Measurements from ENCODE around the gene MAGEB4. TPM values are rescaled to one million over a fixed set of nuclear protein-coding genes. Genes with fewer than 3 reads are reported as not detected.
"Not testable (repeated sequence)": the region's sequence is repeated elsewhere in the genome, so short reads cannot be mapped to it uniquely, and the experiment has no call there.

MAGEB4 gene, protein sequence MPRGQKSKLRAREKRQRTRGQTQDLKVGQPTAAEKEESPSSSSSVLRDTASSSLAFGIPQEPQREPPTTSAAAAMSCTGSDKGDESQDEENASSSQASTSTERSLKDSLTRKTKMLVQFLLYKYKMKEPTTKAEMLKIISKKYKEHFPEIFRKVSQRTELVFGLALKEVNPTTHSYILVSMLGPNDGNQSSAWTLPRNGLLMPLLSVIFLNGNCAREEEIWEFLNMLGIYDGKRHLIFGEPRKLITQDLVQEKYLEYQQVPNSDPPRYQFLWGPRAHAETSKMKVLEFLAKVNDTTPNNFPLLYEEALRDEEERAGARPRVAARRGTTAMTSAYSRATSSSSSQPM
- not detected in 2 replicates for total RNA-seq
- polyA plus RNA-seq (2012): not detected

DNA sequence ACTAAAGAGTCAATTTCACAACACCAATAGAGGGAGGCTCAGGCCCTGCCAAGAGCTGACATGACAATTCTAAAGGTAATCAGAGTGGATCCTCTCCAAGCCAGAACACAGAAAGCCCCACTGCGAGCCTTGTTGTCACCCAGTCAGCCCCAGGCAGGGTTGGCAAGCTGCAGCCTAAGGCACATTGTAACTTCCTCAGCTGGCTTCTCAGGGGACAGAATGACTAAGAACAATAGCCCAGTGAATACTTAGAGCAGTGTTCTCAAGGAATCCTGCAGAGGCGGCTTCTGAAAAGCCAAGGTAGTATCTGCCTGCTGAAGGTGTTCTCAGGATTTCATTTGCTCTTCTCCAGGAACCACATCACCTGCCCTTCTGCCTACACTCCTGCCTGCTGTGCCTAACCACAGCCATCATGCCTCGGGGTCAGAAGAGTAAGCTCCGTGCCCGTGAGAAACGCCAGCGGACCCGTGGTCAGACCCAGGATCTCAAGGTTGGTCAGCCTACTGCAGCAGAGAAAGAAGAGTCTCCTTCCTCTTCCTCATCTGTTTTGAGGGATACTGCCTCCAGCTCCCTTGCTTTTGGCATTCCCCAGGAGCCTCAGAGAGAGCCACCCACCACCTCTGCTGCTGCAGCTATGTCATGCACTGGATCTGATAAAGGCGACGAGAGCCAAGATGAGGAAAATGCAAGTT is at the start of gene MAGEB4:
Gene MAGEB4, plus strand, starts transcription at position 277 of the 692 bp plus-strand sequence. Its CDS starts 136 bp downstream, at position 413.
- DNase-seq (ENCODE audit: low read depth): no peak

DNA sequence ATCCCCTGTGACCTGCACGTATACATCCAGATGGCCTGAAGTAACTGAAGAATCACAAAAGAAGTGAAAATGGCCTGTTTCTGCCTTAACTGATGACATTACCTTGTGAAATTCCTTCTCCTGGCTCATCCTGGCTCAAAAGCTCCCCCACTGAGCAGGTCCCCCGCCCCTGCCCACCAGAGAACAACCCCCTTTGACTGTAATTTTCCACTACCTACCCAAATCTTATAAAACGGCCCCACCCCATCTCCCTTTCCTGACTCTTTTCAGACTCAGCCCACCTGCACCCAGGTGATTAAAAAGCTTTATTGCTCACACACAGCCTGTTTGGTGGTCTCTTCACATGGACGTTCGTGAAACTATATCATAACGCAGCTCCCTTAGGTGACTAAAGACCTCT is 47.9 kb upstream of the MAGEB4 start:
- DNase-seq (ENCODE audit: low read depth): not testable (repeated sequence)

DNA sequence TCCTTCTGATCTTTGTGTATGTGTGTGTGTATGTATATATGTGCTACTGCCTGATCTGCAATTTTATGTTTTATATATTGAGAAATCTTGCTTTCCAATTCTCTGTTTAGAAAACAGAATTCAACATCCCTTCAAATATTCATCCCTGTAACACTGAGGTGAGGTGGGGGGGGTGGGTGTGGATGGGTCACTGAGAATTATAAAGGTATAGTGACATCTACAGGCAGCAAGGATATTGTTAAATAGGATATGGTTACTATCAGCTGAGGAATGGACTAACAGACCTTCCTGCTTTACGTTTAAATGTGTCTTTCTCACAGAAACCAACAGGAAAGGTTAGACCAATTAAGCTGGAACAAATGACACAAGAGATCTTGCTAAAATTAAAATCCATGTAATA is 45.5 kb upstream of the MAGEB4 start:
- no peak for DNase-seq (ENCODE audit: low read depth)

- no peak for DNase-seq (ENCODE audit: low read depth)
Observed at GRCh38 chrX:30212172-30212571, 29.6 kb upstream of the MAGEB4 start.

DNA sequence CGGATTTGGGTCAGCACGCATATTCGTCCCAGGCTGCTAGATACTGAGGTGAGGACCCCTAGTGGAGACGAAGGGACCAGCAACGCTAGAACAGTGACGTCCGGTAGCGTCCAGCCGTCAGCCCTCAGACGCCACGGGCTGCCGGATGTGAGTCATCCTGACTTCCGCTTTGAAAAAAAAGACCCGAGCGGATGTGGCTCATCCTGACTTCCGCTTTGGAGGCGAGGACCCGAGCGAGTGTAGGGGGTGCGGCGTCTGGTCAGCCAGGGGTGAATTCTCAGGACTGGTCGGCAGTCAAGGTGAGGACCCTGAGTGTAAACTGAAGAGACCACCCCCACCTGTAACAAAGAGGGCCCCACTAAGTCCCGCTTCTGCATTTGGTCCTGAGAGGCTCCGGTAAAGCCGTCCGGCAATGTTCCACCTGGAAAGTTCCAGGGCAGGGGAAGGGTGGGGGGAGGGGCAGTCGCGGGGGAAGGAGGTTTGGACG is 26.4 kb upstream of the MAGEB4 start, which contains the start of gene MAGEB2:
Gene MAGEB2, plus strand, starts transcription at position 207 of the 487 bp plus-strand sequence. CDS start 3,018 bp downstream, outside the sequence.
- DNase-seq (ENCODE audit: low read depth): no peak

- DNase-seq (ENCODE audit: low read depth): no peak
Observed at GRCh38 chrX:30217465-30217864, 24.3 kb upstream of the MAGEB4 start.

DNA sequence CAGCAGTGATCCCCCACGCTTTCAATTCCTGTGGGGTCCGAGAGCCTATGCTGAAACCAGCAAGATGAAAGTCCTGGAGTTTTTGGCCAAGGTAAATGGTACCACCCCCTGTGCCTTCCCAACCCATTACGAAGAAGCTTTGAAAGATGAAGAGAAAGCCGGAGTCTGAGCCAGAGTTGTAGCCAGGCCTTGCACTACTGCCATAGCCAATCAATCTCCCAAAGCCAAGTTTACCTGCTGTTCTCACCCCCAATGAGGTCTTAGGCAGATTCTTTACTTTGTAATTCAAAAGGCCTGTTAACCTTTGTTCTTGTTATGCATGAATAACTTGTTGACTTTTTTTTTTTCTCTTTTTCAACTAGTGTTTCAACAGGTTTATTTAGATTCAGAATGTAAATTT is 22.4 kb upstream of the MAGEB4 start:
- no peak for DNase-seq (ENCODE audit: low read depth)

DNA sequence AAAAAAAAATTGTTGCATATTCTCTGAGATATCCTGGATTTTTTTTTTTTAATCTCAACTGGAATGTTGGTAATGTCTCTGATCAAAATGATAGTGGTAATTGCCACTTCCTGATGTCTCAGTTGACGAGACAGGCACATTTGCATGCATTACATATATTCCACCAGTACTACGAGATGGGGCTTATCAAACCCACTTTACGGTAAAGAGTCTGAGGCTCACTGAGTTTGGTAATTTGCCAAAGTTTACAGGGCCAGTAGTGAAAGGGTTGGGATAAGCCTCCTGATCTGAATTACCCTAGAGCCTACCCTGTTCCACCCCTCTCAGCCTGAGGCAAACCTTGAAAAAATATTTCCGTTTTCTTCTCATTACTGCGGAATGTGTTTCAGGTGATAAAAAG is 21.1 kb upstream of the MAGEB4 start:
- no peak for DNase-seq (ENCODE audit: low read depth)

- DNase-seq (ENCODE audit: low read depth): no peak
Observed at GRCh38 chrX:30224536-30224935, 17.3 kb upstream of the MAGEB4 start.

DNA sequence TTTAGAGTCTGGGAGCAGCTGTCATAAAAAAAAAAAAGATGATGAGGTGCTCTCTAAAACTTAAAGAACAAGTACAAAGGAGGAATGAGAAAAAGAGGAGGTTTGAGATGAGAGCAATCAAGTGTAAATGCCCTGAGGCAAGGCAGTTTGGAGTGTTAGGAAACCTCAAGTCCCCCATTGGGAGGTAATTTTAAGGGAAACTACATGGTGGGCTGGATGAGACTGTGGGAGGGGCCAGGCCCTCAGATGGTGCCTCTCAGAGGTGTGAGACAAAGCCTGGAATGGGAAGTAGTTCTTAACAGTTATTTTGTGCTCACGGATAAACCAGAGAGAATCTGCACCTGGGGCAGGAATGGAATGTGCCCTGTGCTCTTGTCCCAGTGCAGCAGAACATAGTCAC is 13.3 kb upstream of the MAGEB4 start:
- no peak for DNase-seq (ENCODE audit: low read depth)

DNA sequence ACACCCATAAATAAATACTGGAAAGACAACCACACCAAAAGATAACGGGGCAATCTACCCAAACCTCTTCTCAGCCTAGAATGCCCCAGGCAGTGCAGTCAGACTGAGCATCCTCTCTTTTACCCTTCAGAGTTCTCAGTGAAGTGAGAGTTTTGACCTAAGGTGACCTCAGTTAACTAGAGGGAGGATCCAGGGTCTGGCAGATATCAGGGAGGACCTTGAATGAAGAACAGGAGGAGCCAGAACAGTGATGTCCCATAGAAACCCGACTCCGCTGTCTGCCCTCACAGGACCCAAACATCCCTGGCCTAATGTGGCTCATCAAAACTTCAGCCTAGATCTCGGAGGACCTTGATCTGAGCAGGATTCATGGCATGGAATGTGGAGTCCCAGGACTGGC is 11.4 kb upstream of the MAGEB4 start, which contains the start of gene MAGEB3:
Gene MAGEB3, plus strand, starts transcription at position 263 of the 400 bp plus-strand sequence. CDS start 5,268 bp downstream, outside the sequence.
- no peak for DNase-seq (ENCODE audit: low read depth)

DNA sequence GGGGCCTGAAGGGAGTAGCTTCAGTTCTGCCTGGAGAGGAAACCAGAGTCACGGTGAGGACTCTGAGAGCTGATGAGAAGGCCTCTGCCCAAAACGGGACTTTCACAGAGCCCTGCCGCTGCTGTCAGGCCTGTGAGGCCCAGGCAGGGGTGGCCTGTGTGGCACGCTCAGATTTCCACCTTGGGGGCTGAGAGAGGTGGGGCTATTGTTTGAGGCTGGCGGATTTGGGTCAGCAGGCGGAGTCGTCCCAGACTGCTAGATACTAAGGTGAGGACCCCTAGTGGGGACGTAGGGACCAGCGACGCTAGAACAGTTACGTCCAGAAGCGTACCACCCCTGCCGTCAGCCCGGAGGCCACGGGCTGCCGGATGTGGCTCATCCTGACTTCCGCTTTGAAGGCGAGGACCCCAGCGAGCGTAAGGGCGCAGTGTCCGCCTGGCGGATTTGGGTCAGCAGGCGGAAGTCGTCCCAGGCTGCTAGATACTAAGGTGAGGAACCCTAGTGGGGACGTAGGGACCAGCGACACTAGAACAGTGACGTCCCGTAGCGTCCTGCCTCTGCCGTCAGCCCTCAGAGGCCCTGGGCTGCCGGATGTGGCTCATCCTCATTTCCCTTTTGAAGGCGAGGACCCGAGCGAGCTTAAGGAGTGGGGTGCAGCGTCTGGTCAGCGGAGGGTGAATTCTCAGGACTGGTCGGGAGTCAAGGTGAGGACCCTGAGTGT is 5.1 kb downstream of the MAGEB4 start, which contains the start of gene MAGEB1:
Gene MAGEB1, plus strand, starts transcription at position 378 of the 721 bp plus-strand sequence. CDS start 3,348 bp downstream, outside the sequence.
- DNase-seq (ENCODE audit: low read depth): no peak

GRCh38 chrX:30248854-30249253 is 7.1 kb downstream of the MAGEB4 start:
- no peak for DNase-seq (ENCODE audit: low read depth)

- no peak for DNase-seq (ENCODE audit: low read depth)
Observed at GRCh38 chrX:30253257-30253656, 11.5 kb downstream of the MAGEB4 start.

- no peak for DNase-seq (ENCODE audit: low read depth)
Observed at GRCh38 chrX:30259927-30260326, 18.1 kb downstream of the MAGEB4 start.

GRCh38 chrX:30261012-30261411 is 19.2 kb downstream of the MAGEB4 start:
- DNase-seq (ENCODE audit: low read depth): no peak

- DNase-seq (ENCODE audit: low read depth): no peak
Observed at GRCh38 chrX:30262763-30263162, 21.0 kb downstream of the MAGEB4 start.

GRCh38 chrX:30270639-30271038 is 28.8 kb downstream of the MAGEB4 start:
- no peak for DNase-seq (ENCODE audit: low read depth)

- peak; percentile 36 for DNase-seq (ENCODE audit: low read depth)
Observed at GRCh38 chrX:30275498-30275897, 33.7 kb downstream of the MAGEB4 start.

- DNase-seq (ENCODE audit: low read depth): no peak
Observed at GRCh38 chrX:30278365-30278764, 36.6 kb downstream of the MAGEB4 start.

DNA sequence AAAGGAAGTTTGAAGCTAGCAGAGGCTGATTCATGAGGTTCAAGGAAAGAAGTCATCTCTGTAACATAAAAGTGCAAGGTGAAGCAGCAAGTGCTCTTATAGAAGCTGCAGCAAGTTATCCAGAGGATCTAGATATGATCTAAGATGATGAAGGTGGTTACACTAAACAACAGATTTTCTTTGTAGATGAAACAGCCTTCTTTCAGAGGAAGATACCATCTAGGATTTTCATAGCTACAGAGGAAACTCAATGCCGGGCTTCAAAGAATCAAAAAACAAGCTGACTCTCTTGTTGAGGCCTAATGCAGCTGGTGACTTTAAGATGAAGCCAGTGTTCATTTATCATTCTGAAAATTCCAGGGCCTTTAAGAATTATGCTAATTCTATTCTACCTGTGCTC is 38.6 kb downstream of the MAGEB4 start:
- DNase-seq (ENCODE audit: low read depth): no peak

Measured in myocyte (in vitro differentiated cells).